Activated CD4-positive, alpha-beta T cell treated with anti-CD3 and anti-CD28 coated beads for 4 hours (primary cell): ENCODE measurements around the gene PLXDC1.
"Not testable (repeated sequence)": the region's sequence is repeated elsewhere in the genome, so short reads cannot be mapped to it uniquely, and the experiment has no call there.

Source experiments
- DNase-seq, 2 donors: peaks; one replicate each; pipeline ENCODE4 v3.0.0-alpha.2; 2020

Gene PLXDC1

DNA sequence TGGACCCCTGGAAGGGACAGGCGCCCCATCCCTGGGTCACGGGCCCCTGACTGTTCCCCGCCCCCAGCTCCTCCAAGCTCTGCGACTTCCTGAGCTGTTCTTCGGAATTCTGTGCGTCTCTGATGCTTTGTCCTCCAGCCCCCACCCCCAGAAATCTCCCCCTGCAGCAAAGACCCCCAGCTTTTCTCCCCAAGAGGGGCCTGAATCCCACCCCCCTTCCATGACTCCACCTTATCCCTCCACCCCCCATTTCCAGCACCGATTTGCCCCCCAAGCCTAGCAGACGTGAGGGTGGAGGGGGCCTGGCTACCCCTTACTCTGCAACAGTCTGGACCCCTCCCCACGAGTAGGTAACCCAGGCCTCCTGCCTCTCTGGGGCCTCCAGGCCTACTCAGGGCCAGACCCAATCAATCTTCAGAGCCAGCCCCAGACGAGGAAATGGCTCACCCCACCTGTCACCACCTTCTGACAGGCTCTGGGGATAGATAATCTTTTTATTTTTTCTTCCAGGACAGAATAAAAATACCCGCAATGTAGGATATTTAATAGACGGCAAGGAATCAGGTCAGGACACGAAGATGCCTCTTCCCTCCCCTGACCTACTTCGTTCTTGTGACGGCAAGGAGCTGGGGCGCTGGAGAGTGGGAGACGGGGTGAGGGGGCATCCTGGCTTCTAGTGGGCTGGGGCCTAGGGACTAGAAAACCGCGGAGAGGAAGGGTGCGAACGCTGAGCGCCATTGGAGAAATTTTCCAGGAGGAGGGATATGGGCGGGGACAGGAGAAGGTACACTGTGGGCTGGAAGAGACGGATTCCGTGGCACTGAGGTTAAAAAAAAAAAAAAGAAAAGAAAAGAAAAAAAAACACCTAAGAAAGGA is 744 bp upstream of the PLXDC1 start:
- peak; percentile 13 to 30 for DNase-seq

DNA sequence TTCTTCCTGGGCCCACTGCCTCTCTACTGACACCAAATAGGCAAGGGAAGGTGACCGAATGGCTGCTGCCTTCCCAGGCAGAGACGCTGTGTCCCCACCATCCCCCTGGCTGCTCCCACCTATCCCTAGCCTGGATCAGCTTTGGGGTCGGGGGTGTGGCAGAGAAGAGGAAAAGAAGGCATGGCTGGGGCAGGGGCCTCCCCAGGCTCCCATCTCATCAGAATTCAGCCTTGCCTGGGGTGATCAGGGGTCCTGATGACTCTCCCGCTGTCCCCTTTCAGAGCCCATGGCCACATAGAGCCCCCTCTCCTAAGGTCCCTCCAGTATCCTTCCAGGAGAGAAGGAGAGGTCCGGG is 665 bp downstream of the PLXDC1 start:
- DNase-seq: no peak

DNA sequence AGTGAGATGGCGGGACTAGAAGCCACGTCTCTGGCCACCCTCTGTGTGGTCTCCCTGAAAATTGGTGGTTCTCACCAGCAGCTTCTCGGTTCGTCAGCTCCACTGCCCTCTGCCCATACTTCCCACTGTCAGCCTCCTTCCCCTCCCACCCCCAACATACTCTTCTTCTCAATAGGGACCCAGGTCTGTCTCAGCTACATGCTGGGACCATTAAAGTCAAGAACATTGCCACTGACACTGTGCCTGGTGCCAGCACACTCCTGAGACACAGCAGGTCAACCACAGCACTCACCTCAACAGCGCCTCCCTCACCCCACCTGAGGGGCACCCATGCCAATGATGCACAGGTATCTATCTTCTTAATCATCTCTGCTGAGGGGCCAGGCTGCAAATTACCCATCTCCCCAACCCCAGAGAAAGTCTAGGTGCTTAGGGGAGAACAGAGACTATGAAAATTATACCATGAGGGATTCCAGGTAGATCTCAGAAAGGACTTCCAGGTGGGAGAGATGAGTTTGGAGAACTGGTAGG is 1.3 kb downstream of the PLXDC1 start:
- no peak for DNase-seq

DNA sequence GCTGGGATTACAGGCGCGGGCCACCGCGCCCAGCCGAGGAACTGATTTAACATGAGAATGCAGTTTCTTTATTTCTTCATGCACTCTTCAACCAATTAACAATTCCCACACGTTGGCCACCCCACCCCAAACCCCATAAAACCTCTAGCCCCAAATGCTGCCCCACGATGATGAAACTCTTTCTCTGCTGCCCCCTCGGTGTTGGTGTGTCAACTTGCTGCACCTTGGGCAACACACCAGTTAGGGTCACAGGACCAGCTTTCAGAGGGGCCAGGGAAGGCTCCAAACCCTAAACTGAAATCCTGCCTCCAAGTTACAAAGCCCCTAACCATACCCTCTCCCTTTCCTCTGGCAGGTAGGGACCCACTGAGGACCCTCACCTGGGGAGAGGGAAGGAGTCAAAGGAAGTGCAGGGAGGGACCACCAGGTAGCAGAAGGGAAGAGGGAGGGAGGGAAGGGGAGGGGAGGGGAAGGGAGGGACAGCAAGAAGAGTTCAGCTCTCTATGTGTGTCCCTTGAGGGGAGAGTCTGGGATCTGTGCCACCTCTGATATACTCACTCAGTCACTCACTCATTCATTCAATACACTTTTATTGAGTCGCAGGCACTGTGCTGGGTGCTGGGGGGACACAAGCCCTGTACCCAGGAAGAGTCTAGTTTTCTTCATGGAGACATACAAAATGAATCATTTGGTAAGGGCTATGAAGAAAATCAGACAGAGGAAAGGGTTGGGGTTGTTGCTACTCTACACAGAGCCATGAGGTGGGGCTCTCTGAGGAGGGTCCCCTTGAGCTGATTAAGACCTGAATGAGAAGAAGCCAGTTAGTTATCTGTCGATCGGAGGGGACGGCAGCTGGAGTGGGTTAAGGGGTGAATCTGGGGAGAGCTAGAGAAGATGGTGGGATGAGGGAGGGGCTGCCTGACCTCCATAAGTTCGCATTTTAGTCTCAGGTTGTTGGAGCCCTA is 3.9 kb downstream of the PLXDC1 start:
- DNase-seq: no peak

DNA sequence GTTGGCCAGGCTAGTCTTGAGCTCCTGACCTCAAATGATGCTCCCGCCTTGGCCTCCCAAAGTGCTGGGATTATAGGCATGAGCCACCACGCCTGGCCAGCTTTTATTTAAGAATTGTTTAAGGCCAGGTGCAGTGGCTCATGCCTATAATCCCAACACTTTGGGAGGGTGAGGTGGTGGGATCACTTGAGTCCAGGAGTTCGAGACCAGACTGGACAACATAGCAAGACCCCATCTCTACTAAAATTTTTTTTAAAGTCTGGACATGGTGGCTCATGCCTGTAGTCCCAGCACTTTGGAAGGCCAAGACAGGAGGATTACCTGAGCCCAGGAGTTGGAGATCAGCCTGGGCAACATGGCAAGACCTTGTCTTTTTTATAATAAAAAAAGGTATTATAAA is 5.2 kb downstream of the PLXDC1 start:
- DNase-seq: no peak

DNA sequence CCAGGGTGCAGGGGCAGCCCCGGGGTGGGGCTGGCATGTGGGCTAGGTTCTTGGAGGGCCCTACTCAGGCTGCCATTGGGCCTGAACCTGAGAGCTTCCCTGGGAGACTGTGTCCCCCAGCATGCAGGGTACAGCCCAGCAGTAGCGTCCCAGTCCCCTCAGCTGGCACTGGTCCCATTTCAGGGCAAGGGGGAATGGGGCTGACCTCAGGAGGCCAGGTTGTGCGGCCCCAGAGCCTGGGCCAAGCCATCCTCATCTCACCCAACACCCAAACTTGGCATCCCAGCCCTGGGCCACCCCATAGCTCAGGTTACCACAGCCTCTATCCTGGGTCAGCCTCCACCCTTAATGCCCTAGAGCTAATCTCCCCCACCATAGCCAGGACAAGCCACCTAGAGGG is 6.3 kb downstream of the PLXDC1 start:
- DNase-seq: no peak

DNA sequence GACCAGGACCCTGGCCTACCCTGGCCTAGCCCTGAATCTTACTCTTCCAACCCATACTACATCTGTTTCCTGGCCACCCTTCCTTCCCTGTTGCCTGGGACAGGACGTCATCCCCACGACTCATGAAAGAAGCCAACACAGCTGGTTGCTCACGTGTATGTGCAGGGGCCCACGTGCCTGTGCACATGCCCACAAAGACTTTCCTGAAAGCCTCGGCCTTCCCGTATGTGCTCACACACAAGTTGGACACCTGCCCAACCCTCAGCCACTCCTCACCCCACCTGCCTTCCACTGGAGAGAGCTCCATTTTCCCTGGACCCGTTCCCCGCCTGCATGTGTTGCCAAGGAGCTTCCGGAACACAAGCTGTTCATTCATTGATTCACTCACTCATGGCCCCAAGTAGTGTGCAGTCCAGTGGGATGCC is 7.0 kb downstream of the PLXDC1 start:
- no peak for DNase-seq

DNA sequence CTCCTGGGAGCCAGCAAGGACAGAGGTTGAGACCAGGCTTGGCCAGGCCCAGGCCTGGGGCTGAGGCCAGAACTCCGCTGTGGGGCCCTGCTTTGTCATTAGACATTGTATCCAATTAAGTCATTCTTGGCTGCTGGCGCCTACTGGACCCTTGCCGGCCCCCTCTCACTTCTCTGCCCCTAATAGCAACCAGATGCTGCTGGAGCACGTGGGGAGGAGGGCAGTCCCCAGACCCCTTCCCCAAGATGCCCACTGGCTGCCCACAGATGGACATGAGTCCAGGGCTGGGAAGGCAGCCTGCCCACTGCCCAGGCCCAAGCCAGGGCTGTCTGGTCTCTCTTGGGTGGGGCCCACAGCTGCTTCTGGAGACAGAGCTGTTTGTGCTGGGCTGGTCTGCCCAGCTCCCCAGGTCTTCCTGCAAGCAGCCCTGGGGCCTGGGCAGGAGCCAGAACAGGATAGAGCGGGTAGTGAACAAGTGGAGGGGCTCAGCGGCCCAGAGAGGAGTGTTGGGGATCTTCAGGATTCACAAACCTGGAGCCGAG is 7.8 kb downstream of the PLXDC1 start:
- DNase-seq: no peak

DNA sequence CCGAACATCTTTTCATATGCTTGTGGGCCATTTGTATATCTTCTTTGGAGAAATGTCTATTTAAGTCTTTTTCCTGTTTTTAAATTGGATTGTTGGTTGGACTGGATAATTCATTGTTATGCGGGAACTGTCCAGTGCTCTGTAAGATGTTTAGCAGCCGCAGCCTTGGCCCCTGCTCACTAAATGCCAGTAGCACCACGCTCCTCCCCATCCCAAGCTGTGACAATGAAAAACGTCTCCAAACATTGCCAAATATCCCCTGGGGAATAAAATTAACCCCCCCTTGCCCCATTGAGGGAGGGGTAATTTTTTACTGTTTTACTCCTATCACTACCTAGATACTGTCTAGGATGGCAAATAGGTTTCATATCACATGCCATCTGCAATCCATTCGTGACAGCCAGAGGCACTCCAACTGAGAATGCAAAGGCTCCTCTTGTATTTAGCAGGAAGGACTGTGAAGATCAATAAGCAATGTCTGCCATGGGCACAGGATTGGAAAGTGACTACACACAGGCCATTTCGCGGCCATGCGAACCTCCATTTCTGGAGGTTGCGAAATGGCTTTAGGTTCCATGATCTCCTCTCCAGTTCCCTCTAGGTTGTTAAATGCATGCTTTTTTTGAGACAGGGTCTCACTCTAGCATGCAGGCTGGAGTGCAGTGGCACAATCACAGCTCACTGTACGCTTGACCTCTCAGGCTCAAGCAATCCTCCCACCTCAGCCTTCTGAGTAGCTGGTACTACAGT is 9.3 kb downstream of the PLXDC1 start:
- no peak for DNase-seq

DNA sequence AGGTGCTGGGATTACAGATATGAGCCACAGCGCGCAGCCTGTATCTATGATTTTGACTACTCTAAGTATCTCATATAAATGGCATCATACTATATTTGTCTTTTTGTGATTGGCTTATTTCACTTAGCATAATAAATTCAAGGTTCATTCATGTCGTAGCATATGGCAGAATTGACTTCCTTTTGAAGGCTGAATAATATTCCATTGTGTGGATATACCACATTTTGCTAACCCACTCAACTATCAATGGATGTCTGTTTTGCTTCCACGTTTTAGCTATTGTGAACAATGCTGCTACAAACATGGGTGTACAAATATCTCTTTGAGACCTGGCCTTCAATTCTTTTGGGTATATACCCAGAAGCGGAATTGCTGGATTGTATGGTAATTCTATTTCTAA is 10.1 kb downstream of the PLXDC1 start:
- no peak for DNase-seq

DNA sequence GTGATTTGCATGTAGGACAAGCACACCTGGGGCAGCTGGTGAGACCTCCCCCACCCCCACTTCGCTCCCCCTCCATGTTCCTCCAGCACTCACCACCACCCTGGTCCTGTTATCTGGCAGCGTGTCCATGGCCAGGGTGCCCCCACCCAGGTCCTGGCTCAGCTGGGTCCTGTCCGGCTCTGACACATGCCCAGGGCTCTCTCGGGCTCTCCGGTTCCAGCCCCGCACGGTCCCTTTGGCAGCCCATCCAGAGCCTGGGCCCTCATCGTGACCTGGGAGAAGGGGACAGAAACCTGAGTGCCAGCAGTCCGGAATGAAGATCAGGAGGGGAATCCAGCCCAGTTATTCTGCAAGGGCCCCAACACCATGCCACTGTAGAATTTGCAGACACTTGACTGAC is 11.9 kb downstream of the PLXDC1 start:
- no peak for DNase-seq

DNA sequence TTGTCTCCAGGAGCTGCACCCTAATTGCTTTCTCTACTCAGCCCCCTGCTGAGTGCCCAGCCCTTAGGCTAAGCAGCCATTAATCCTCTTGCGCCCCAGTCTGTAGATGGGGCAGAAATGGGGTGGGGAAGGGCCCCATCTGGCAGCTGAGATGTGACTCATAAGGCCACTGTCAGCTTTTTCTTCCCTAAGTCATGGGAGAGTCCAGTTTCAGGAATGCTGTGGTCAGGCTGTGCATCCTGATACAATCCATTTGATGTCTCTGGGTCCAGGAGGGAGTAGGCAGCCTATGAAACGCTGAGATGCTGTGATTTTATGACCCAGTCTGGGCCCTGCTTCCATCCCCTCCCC is 12.3 kb downstream of the PLXDC1 start:
- no peak for DNase-seq

DNA sequence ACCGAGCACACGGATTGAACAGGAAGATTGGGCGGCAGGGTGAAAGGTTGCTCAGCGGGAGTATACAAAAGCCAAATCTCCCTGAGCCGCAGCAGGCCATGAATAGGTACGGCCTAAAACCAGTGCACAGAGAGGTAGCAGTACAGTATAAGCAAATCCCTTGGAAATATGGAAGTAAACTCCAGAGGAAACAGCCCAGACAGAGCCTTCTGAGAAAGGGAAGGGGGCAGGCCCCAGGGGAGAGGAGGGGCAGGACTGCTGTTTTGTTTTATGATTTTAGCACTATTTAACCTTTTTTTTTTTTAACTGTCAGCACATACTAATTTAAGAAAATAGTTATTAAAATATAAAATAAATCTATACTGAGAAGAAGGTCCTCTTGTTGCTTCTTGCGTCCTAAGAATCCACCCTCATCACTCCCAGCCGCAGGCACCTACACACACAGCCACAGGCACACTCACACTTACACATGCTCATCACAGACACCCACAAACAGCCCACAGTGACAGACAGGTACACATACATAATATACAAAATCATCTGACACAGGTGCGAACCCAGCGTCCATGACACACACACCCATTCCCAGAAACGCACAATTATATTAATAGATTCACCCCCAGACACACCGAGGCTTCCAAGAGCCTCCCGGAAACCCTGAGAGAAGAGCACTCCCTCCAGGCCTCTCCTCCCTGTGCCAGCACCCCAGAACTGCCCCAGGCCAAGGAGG is 12.8 kb downstream of the PLXDC1 start:
- no peak for DNase-seq

DNA sequence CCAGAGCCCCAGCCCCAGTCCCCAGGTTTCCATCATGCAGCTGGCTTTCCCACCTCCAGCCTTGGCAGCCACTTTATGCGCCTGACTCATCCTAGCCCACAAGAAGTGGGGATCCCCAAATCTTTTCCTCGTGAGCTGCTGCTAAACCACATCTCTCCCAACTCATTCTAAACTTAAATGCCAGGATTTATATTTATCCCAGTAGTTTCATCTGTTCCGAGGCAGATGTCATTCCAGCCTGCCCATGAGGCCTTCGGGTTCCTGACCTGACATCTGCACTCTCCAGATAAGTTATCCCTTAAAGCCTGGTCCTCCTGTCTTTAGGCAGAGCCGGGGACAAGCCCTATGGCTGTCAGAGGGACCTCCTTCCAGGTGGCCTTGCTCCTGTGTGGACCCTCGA is 16.6 kb downstream of the PLXDC1 start:
- DNase-seq: no peak

DNA sequence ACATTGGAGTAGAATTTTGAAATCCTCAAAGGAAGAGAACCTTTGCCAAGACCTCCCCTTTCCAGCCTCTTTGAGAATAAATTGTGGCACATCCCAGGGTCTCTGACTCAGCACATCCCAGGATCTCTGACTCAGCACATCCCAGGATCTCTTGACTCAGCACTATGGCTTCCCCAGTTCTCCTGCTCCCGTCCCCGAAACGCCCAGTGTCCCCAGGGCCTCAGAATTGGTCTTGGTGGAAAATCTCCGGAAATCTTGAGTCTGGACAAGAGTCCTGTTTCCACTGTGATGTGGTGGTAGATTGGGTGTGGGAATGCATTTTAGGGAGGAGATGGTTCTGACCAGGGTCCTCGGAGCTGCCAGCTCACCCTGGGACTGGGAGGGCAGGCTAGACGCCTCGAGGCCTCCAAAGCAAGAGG is 19.2 kb downstream of the PLXDC1 start:
- no peak for DNase-seq

DNA sequence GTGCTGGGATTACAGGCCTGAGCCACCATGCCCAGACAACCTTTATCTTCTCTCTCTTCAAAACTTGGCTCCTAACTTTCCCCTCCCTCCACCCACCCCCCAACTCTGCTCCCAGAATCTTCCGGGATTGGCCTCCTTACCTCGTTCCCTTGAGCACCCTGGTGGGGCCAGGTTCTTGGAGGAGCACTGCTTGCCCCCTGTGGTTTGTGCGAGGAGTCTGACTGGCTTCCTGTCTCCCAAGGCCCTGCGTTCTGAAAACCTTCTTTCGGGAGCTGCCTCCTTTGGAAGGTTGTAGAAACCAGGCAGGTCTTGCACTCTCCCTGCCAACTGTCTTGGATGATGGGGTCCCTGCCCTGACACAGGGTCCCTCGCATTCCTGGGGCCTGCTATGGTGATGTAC is 19.8 kb downstream of the PLXDC1 start:
- no peak for DNase-seq

DNA sequence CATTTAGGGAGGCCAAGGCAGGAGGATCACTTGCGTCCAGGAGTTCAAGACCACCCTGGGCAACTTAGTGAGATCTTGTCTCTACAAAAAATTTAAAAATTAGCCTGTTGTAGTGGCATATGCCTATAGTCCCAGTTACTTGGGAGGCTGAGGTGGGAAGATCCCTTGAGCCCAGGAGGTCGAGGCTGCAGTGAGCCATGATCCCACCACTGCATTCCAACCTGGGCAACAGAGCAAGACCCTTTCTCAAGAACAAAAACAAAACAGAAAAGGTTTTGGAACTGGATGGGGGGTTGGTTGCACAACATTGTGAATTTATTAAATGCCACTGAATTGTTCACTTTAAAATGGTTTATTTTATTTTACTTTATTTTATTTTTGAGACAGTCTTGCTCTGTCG is 21.2 kb downstream of the PLXDC1 start:
- no peak for DNase-seq

DNA sequence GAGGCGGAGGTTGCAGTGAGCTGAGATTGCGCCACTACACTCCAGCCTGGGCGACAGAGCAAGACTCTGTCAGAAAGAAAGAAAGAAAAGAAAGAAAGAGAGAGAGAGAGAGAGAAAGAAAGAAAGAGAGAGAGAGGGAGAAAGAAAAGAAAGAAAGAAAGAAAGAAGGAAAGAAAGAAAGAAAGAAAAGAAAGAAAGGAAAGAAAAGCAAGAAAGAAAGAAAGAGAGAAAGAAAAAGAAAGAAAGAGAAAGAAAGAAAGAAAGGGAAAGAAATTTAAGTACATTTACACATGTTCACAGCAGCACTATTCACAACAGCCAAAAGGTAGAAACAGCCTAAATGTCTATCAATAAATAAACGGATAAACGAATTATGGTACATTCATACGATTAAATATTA is 21.9 kb downstream of the PLXDC1 start:
- not testable (repeated sequence) for DNase-seq

DNA sequence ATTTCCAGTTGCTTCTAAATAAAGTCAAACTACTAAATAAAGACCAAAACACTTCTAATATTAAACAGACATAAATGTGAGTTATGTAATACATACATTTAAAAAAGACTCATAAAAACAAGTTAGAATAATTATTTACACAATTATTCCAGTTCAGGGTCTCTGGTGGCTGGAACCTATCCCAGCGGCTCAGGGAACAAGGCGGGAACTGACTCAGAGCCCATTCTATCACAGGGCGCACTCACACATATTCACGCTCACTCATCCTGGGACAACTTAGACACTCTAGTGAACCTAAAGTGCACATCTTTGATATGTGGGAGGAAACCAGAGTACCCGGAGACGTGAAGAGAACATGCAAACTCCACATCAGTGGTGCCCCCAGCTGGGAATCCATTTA is 25.0 kb downstream of the PLXDC1 start:
- no peak for DNase-seq

DNA sequence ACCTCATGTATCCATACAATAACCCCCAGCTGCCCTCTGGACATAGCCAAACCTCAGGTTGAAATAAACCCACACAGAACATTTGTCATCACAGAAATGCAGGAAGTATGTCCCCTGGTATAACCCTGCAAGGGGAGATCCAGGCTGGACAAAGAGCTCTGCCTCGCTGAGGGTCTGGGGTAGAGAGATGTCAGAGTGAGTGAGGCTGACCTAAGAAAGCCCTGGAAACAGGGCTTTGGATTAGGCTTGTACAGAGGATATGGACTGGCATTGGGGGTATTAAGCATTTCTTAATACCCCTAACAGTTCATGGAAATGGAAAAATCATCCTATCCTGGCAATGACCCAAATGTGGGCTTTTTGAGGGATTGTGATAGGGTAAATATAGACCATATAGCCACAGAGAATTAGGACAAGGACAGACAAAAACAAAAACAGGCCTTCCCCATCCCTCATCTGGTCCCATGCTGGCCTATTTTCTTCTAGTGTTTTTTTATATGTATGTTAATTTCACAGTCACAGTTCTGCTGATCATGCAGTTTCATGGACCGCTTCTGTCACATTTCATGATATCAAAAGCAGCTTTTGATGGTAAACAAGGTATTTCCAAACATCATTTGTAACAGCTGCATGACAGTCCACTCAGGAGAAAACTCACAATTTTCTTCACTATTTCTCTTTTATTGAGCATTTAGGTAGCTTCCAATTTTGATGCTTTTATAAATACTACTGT is 26.1 kb downstream of the PLXDC1 start:
- DNase-seq: no peak

DNA sequence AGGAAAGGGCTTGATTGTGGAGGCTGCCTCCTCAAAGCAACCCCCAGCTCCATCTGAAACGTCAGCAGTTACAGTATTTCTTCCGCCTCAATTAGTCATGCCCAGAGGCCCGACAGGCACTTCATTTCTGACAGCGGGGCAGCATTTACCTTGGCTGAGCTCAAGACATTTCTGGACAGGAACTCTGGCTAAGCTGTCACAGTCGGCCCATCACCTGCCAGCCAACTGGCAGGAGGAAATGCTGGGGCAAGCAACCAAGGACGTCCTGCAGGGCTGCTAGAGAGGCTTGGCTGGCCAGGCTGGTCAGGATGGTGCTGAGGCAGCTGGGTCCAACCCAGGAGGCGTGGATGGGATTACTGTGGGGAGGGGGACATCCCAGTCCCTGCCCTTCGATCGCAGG is 27.8 kb downstream of the PLXDC1 start:
- no peak for DNase-seq
